ENCODE results near the gene MAP7.

DNA sequence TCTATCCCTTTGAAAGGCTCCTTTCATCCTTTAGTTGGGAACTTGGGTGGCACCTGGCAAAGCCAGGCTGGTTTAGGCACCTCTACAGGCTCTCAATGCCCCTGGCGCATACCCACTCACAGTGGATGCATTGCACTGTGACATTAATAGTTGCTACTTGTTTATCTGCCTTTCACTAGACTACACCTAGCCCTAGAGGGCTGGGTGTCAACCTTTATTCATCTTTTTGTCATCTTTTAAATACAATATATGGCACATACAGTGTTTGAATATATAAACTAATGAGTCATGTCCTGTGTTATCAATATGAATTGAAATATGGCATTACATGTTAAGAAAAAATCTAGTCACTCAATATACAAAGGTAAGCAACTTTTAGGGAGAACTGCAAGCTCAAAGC, 140.6 kb downstream of the MAP7 start:
- TF ChIP-seq POLR2A (IDR thresholded peaks at IDR 0.05), result no peak
- TF ChIP-seq, protein P1, sequence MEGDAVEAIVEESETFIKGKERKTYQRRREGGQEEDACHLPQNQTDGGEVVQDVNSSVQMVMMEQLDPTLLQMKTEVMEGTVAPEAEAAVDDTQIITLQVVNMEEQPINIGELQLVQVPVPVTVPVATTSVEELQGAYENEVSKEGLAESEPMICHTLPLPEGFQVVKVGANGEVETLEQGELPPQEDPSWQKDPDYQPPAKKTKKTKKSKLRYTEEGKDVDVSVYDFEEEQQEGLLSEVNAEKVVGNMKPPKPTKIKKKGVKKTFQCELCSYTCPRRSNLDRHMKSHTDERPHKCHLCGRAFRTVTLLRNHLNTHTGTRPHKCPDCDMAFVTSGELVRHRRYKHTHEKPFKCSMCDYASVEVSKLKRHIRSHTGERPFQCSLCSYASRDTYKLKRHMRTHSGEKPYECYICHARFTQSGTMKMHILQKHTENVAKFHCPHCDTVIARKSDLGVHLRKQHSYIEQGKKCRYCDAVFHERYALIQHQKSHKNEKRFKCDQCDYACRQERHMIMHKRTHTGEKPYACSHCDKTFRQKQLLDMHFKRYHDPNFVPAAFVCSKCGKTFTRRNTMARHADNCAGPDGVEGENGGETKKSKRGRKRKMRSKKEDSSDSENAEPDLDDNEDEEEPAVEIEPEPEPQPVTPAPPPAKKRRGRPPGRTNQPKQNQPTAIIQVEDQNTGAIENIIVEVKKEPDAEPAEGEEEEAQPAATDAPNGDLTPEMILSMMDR (IDR thresholded peaks at IDR 0.05), result no peak

Measured in Peyer's patch (tissue), 4 donors.